SK-N-SH treated with all-trans-retinoic acid at 6 μM for 48 hours (cell line): ENCODE results near the gene MOAP1.

Experiments used
- ATAC-seq: fragments of 200-7000 bp; cut with Tn5 transposase; 3 replicates; pipeline ENCODE4 v1.9.1; 2020; ENCODE audit warnings: mild to moderate bottlenecking, moderate library complexity
- ARNTL ChIP-seq: fragments of 450-650 bp; formaldehyde crosslinking; IDR thresholded peaks from 2 replicates; pipeline ENCODE4 v1.5.0; 2020; ENCODE audit warnings: low read depth, mild to moderate bottlenecking, moderate library complexity, borderline replicate concordance
- BACH2 ChIP-seq: fragments of 250-450 bp; sonication (Bioruptor Pico); IDR thresholded peaks from 2 replicates; pipeline ENCODE4 v1.9.0; 2021; ENCODE audit warnings: mild to moderate bottlenecking, borderline replicate concordance
- CREB5 ChIP-seq: fragments of 250-450 bp; sonication (Bioruptor Pico); IDR thresholded peaks from 2 replicates; pipeline ENCODE4 v1.5.1; 2020; ENCODE audit warnings: low read depth, mild to moderate bottlenecking, moderate library complexity
- CSDC2 ChIP-seq: fragments of 250-450 bp; sonication (Bioruptor Pico); IDR thresholded peaks from 2 replicates; pipeline ENCODE4 v1.5.0; 2020; ENCODE audit warnings: mild to moderate bottlenecking, moderate library complexity
- CSRNP3 ChIP-seq: fragments of 250-450 bp; sonication (Bioruptor Pico); IDR thresholded peaks from 2 replicates; pipeline ENCODE4 v1.5.1; 2021; ENCODE audit warnings: mild to moderate bottlenecking, moderate library complexity
- ESRRG ChIP-seq: fragments of 250-450 bp; sonication (Bioruptor Pico); IDR thresholded peaks from 2 replicates; pipeline ENCODE4 v1.6.1; 2021; ENCODE audit warnings: mild to moderate bottlenecking
- GLIS3 ChIP-seq: fragments of 250-450 bp; sonication (Bioruptor Pico); IDR thresholded peaks from 2 replicates; pipeline ENCODE4 v1.5.0; 2020; ENCODE audit warnings: mild to moderate bottlenecking, moderate library complexity
- ISL1 ChIP-seq: fragments of 250-450 bp; sonication (Bioruptor Pico); IDR thresholded peaks from 2 replicates; pipeline ENCODE4 v2.1.2; 2022; ENCODE audit warnings: mild to moderate bottlenecking, moderate library complexity
- OSR1 ChIP-seq: fragments of 250-450 bp; sonication (Bioruptor Pico); IDR thresholded peaks from 2 replicates; pipeline ENCODE4 v1.8.0; 2022; ENCODE audit warnings: moderate library complexity, mild to moderate bottlenecking, inconsistent platforms
- PATZ1 ChIP-seq: fragments of 250-450 bp; sonication (Bioruptor Pico); IDR thresholded peaks from 2 replicates; pipeline ENCODE4 v1.8.0; 2020; ENCODE audit warnings: mild to moderate bottlenecking, moderate library complexity, borderline replicate concordance
- POU6F1 ChIP-seq: fragments of 250-450 bp; sonication (Bioruptor Pico); IDR thresholded peaks from 2 replicates; pipeline ENCODE4 v1.8.0; 2021; ENCODE audit warnings: low read depth, mild to moderate bottlenecking, moderate library complexity, borderline replicate concordance
- PPARA ChIP-seq: fragments of 250-450 bp; sonication (Bioruptor Pico); IDR thresholded peaks from 2 replicates; pipeline ENCODE4 v1.5.0; 2020; ENCODE audit warnings: mild to moderate bottlenecking, borderline replicate concordance
- RARB ChIP-seq: fragments of 250-450 bp; sonication (Bioruptor Pico); IDR thresholded peaks from 2 replicates; pipeline ENCODE4 v1.8.0; 2021; ENCODE audit warnings: mild to moderate bottlenecking, moderate library complexity
- SNAI2 ChIP-seq: fragments of 250-450 bp; sonication (Bioruptor Pico); IDR thresholded peaks from 2 replicates; pipeline ENCODE4 v1.5.0; 2020; ENCODE audit warnings: mild to moderate bottlenecking, moderate library complexity
- TCF4 ChIP-seq: fragments of 250-450 bp; sonication (Bioruptor Pico); IDR thresholded peaks from 2 replicates; pipeline ENCODE4 v1.8.0; 2021; ENCODE audit warnings: mild to moderate bottlenecking, moderate library complexity, borderline replicate concordance
- TOX ChIP-seq: fragments of 250-450 bp; sonication (Bioruptor Pico); IDR thresholded peaks from 2 replicates; pipeline ENCODE4 v1.8.0; 2021; ENCODE audit warnings: mild to moderate bottlenecking, moderate library complexity, borderline replicate concordance
- TSHZ2 ChIP-seq: fragments of 250-450 bp; sonication (Bioruptor Pico); IDR thresholded peaks from 2 replicates; pipeline ENCODE4 v1.5.0; 2020; ENCODE audit warnings: mild to moderate bottlenecking, moderate library complexity
- ZC3H10 ChIP-seq: fragments of 250-450 bp; sonication (Bioruptor Pico); IDR thresholded peaks from 2 replicates; pipeline ENCODE4 v1.5.1; 2021; ENCODE audit warnings: mild to moderate bottlenecking, moderate library complexity
- ZFP30 ChIP-seq: fragments of 450-650 bp; formaldehyde crosslinking; IDR thresholded peaks from 2 replicates; pipeline ENCODE4 v1.5.0; 2022; ENCODE audit warnings: mild to moderate bottlenecking, moderate library complexity
- ZNF70 ChIP-seq: fragments of 450-650 bp; formaldehyde crosslinking; IDR thresholded peaks from 2 replicates; pipeline ENCODE4 v1.5.0; 2020; ENCODE audit warnings: mild to moderate bottlenecking, moderate library complexity
- ZNF8 ChIP-seq: fragments of 450-650 bp; formaldehyde crosslinking; IDR thresholded peaks from 2 replicates; pipeline ENCODE4 v1.5.0; 2020; ENCODE audit warnings: mild to moderate bottlenecking, moderate library complexity

Gene MOAP1

GRCh38 chr14:93230539-93230938, 45.8 kb upstream of the MOAP1 start:
- no peak for ATAC-seq

GRCh38 chr14:93228550-93228949, 43.9 kb upstream of the MOAP1 start:
- TF ChIP-seq TCF4 (no peak), PPARA (CRISPR knock-in tag) (no peak), PATZ1 (no peak), GLIS3 (CRISPR knock-in tag) (no peak), SNAI2 (CRISPR knock-in tag) (no peak), CSRNP3 (CRISPR knock-in tag) (no peak), TOX (CRISPR knock-in tag) (no peak), ESRRG (CRISPR knock-in tag) (no peak), ARNTL (CRISPR knock-in tag) (no peak), OSR1 (no peak), ZNF70 (CRISPR knock-in tag) (no peak), ZFP30 (no peak), BACH2 (CRISPR knock-in tag) (no peak)
- ATAC-seq, result no peak

More at GRCh38 chr14:93230539-93230938, 45.8 kb upstream of the MOAP1 start:
- TF ChIP-seq RARB (CRISPR knock-in tag), result no peak
- no peak for TF ChIP-seq CSDC2 (CRISPR knock-in tag)
- TF ChIP-seq ZC3H10, result no peak
- TF ChIP-seq SNAI2 (CRISPR knock-in tag), result no peak
- no peak for TF ChIP-seq ESRRG (CRISPR knock-in tag)
- no peak for TF ChIP-seq ZNF8 (CRISPR knock-in tag)
- TF ChIP-seq TOX (CRISPR knock-in tag), result no peak
- no peak for TF ChIP-seq PATZ1
- no peak for TF ChIP-seq TCF4
- TF ChIP-seq PPARA (CRISPR knock-in tag), result no peak
- no peak for TF ChIP-seq GLIS3 (CRISPR knock-in tag)
- TF ChIP-seq ARNTL (CRISPR knock-in tag), result no peak
- TF ChIP-seq TSHZ2 (CRISPR knock-in tag), result no peak
- no peak for TF ChIP-seq OSR1
- no peak for TF ChIP-seq CREB5 (CRISPR knock-in tag)

- no peak for TF ChIP-seq TOX (CRISPR knock-in tag)
- TF ChIP-seq ZC3H10, result no peak
- no peak for TF ChIP-seq ISL1 (CRISPR knock-in tag)
- TF ChIP-seq PPARA (CRISPR knock-in tag), result no peak
- TF ChIP-seq CSRNP3 (CRISPR knock-in tag), result no peak
- no peak for TF ChIP-seq ZFP30
- no peak for TF ChIP-seq ESRRG (CRISPR knock-in tag)
- TF ChIP-seq POU6F1 (CRISPR knock-in tag), result no peak
- TF ChIP-seq ZNF8 (CRISPR knock-in tag), result no peak
- no peak for TF ChIP-seq GLIS3 (CRISPR knock-in tag)
- TF ChIP-seq CSDC2 (CRISPR knock-in tag), result no peak
- TF ChIP-seq, all 23 proteins: peak for 0
- ATAC-seq, result no peak
Measured at GRCh38 chr14:93223565-93223964, 38.9 kb upstream of the MOAP1 start.
